Measurements from ENCODE around the gene GALNT8. TPM values are rescaled to one million over a fixed set of nuclear protein-coding genes. Genes with fewer than 3 reads are reported as not detected.

Gene GALNT8
- total RNA-seq, 1 experiment from 2014 or later = 5.4 TPM

GRCh38 chr12:4725057-4725456 lies 4.9 kb downstream of the GALNT8 start:
- no peaks in the 10 kb centered on the region for H3K27me3 Mint-ChIP-seq (ENCODE audit: low read depth)

More at GRCh38 chr12:4725057-4725456, 4.9 kb downstream of the GALNT8 start:
- no peaks in the 10 kb centered on the region for H4K20me1 ChIP-seq (ENCODE audit: control insufficient read depth, insufficient read depth, insufficient read length)
- no peak overlapping the region for H3T11ph ChIP-seq (ENCODE audit: low read length)
- H3K9me3 ChIP-seq (ENCODE audit: control insufficient read depth, low read depth, low read length) = no peaks in the 10 kb centered on the region
- H2BK120ac ChIP-seq (ENCODE audit: low read depth, low read length, poor library complexity, severe bottlenecking) = no peak overlapping the region
- H3K9ac ChIP-seq (ENCODE audit: extremely low read depth, insufficient read length, low read length) = no peak overlapping the region
- no peaks in the 10 kb centered on the region for H3K79me1 ChIP-seq (ENCODE audit: insufficient read depth, low read depth, low read length, poor library complexity, severe bottlenecking)
- no peak overlapping the region for H2AK5ac ChIP-seq (ENCODE audit: insufficient read length, low read length)
- no peaks in the 10 kb centered on the region for H3K79me2 ChIP-seq (ENCODE audit: insufficient read depth, low read length)
- no peak overlapping the region for H4K5ac ChIP-seq (ENCODE audit: insufficient read length, low read depth, low read length)
- H4K91ac ChIP-seq (ENCODE audit: insufficient read length, low read depth, low read length) = no peak overlapping the region
- H3K4ac ChIP-seq (ENCODE audit: low read depth, low read length) = no peak overlapping the region; the same call in 1 of the 2 replicates
- H3K14ac ChIP-seq (ENCODE audit: insufficient read depth, low read length) = no peak overlapping the region
- peaks cover 2 to 26% (median 19%) of the 10 kb centered on the region in 3 experiments; a peak in 5 of 7 replicates for H3K36me3 Mint-ChIP-seq (ENCODE audit: insufficient read depth in 1 of 3, low read depth in 3 of 3)
- no peak overlapping the region for H2AFZ ChIP-seq (ENCODE audit: low read length)
- no peak overlapping the region for H2BK15ac ChIP-seq (ENCODE audit: low read depth, low read length)
- H3K9me3 Mint-ChIP-seq = no peaks in the 10 kb centered on the region
- H3K23me2 ChIP-seq (ENCODE audit: insufficient read length, low read depth, low read length, poor library complexity, severe bottlenecking) = no peaks in the 10 kb centered on the region
- H2BK5ac ChIP-seq (ENCODE audit: insufficient read length, low read length) = no peak overlapping the region
- no CpG with 5 or more reads among the region's 3 CpGs for WGBS (ENCODE audit: extremely low coverage, insufficient read length, low lambda C conversion rate)
- no peak overlapping the region for H3K4me3 Mint-ChIP-seq
- H3K4me1 Mint-ChIP-seq = peaks cover 35 to 45% of the 10 kb centered on the region in 2 experiments
- no peak overlapping the region for H3K27ac Mint-ChIP-seq
- H3K27me3 ChIP-seq (ENCODE audit: insufficient read depth, low read length) = no peaks in the 10 kb centered on the region
- no peak overlapping the region for H3K56ac ChIP-seq (ENCODE audit: insufficient read length, low read depth, low read length)
- no peak overlapping the region for H3K23ac ChIP-seq (ENCODE audit: insufficient read length, low read depth, low read length)
- no peak overlapping the region for H2BK12ac ChIP-seq (ENCODE audit: insufficient read length, low read depth, low read length)
- H3K27ac ChIP-seq (ENCODE audit: insufficient read length, low read depth, low read length) = no peak overlapping the region
- TF ChIP-seq CTCF (conservative IDR thresholded peaks at IDR 0.05) = no peak
- H3K4me1 ChIP-seq (ENCODE audit: insufficient read depth, low read length) = peaks cover 10% of the 10 kb centered on the region; the same call in 1 of the 2 replicates
- H3K18ac ChIP-seq (ENCODE audit: insufficient read length, low read depth, low read length) = no peak overlapping the region
- H3K4me2 ChIP-seq (ENCODE audit: insufficient read depth, insufficient read length, low read length) = no peak overlapping the region
- DNase-seq = no peak
- H4K8ac ChIP-seq (replicated peaks; ENCODE audit: insufficient read length, low read depth, low read length) = no peak overlapping the region
- no peak overlapping the region for H2BK20ac ChIP-seq (ENCODE audit: low read depth, low read length, poor library complexity, severe bottlenecking)

All from H9 (cell line).